Breast epithelium (tissue), 4 donors: ENCODE data around the gene PEMT. TPM values are rescaled to one million over a fixed set of nuclear protein-coding genes. Genes with fewer than 3 reads are reported as not detected.

ENCODE experiments used
- DNase-seq, 2 donors: peaks; one replicate each; pipeline ENCODE4 v3.0.0-alpha.2; 2019; ENCODE audit warnings: low spot score in 2 of 2
- H3K27ac ChIP-seq, 2 donors: fragments of 200-600 bp; sonication (generic) in 1 of 2; one replicate each; pipeline ENCODE4 v1.5.1; 2016 to 2019; ENCODE audit warnings: mild to moderate bottlenecking in 1 of 2
- H3K27me3 ChIP-seq, 2 donors: fragments of 200-600 bp; sonication (generic) in 1 of 2; one replicate each; pipeline versions ENCODE4 v1.5.1 to v1.6.0; 2017 to 2019; ENCODE audit warnings: control low read depth in 1 of 2, mild to moderate bottlenecking in 1 of 2
- H3K36me3 ChIP-seq: fragments of 200-600 bp; one replicate; pipeline ENCODE4 v1.5.1; 2019
- H3K4me1 ChIP-seq, 2 donors: fragments of 200-600 bp; sonication (generic); one replicate each; pipeline ENCODE4 v1.5.1; 2016 to 2019; ENCODE audit warnings: control low read depth in 1 of 2
- H3K4me3 ChIP-seq, 3 donors: fragments of 200-600 bp; sonication (generic); 1 replicate in 2 of 3; 2 replicates in 1 of 3; pipeline ENCODE4 v1.5.1; 2016 to 2019; ENCODE audit warnings: mild to moderate bottlenecking in 3 of 3, moderate library complexity in 2 of 3
- H3K9me3 ChIP-seq, 2 donors: fragments of 200-600 bp; sonication (generic) in 1 of 2; one replicate each; pipeline ENCODE4 v1.5.1; 2016 to 2019; ENCODE audit warnings: control low read depth in 1 of 2
- CTCF ChIP-seq, 3 donors: fragments of 450-650 bp; IDR thresholded peaks; one replicate each; pipeline ENCODE4 v1.5.1; 2016 to 2017; ENCODE audit warnings: antibody characterized with exemption in 3 of 3, mild to moderate bottlenecking in 3 of 3, moderate library complexity in 3 of 3
- POLR2A ChIP-seq: fragments of 450-650 bp; IDR thresholded peaks from one replicate; pipeline ENCODE4 v1.6.1; 2016; ENCODE audit warnings: antibody characterized with exemption, mild to moderate bottlenecking, moderate library complexity
- POLR2AphosphoS5 ChIP-seq, 3 donors: sonication (generic); formaldehyde crosslinking; IDR thresholded peaks; one replicate each; pipeline ENCODE4 v1.6.1; 2017; ENCODE audit warnings: antibody characterized with exemption in 3 of 3
- intact Hi-C: fragments of 100-400 bp; cut with DNase I; formaldehyde crosslinking; loops from one replicate; pipeline ENCODE4 v1.15.1; 2023; ENCODE audit warnings: low total_unique reads
- total RNA-seq, 3 donors: library from RNA; depleted of rRNA; stranded (reverse); fragments of >200 nt; gene quantifications; one replicate each; pipeline ENCODE4 v1.1.0, GENCODE V29; 2016

Gene PEMT
- total RNA-seq, 3 donors from 2014 or later = 37.3 to 151 (median 52.4) TPM

- peak overlapping the region in 1 of 2 donors; percentile 70 for H3K27ac ChIP-seq
- no peaks in the 10 kb centered on the region for H3K36me3 ChIP-seq
- no peak for DNase-seq
- H3K4me1 ChIP-seq = peaks cover 5 to 11% of the 10 kb centered on the region in 2 donors
- H3K27me3 ChIP-seq = no peaks in the 10 kb centered on the region
- no peak overlapping the region for H3K4me3 ChIP-seq
- H3K9me3 ChIP-seq = no peaks in the 10 kb centered on the region
- TF ChIP-seq POLR2A = no peak
- no peak for TF ChIP-seq POLR2AphosphoS5 (IDR thresholded peaks at IDR 0.05)
- no peak for TF ChIP-seq CTCF (IDR thresholded peaks at IDR 0.05)
- intact Hi-C loops = no loop called here
Observed at GRCh38 chr17:17565471-17566339, 25.8 kb downstream of the PEMT start.

DNA sequence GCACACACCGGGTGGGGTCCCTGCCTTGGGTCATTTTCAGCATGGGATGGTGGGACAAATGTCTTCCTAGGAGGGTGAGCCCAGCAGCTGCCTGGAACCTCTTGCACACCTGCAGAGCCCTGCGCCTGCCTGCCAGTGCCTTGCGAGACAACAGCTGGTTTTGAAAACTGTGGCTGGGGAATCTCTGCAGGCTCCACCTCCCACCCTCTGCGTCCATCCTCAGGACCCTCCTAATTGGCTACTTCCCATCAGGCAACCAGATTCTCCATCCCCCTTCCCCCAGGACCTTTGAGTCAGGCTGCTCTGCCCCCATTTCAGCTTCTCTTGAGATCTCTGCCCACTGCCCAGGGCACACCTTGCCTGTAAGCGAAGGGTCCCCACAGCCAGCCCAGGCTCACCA lies 26.6 kb downstream of the PEMT start:
- intact Hi-C loops = no loop called here
- no peaks in the 10 kb centered on the region for H3K9me3 ChIP-seq
- H3K36me3 ChIP-seq = no peaks in the 10 kb centered on the region
- H3K4me3 ChIP-seq = no peak overlapping the region
- TF ChIP-seq CTCF (IDR thresholded peaks at IDR 0.05) (no peak), POLR2AphosphoS5 (IDR thresholded peaks at IDR 0.05) (no peak), POLR2A (no peak)
- DNase-seq = no peak
- peaks cover 5 to 11% of the 10 kb centered on the region in 2 donors for H3K4me1 ChIP-seq
- peak overlapping the region in 1 of 2 donors; percentile 70 for H3K27ac ChIP-seq
- no peaks in the 10 kb centered on the region for H3K27me3 ChIP-seq

DNA sequence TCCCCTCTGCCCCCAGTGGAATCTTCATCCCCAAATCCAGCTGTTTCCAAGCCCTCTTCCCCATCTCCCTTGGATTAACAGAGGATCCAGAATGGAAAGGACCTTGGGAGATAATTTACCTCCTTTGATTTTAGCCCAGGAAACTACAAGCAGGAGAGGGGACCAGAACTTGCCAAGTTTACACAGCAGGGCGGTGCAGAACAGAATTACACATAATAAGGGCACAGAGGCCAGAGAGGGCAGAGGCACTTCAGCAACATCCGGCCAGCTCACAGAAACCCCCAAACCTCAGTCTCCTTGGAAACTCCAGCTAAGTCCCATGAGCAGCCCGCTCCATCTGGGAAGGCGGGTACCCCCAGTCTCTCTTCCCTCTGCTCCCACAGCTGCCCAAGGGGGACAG lies 27.2 kb downstream of the PEMT start:
- no peaks in the 10 kb centered on the region for H3K9me3 ChIP-seq
- intact Hi-C loops = no loop called here
- no peak for DNase-seq
- H3K4me1 ChIP-seq = peaks cover 5 to 11% of the 10 kb centered on the region in 2 donors
- H3K4me3 ChIP-seq = no peak overlapping the region
- TF ChIP-seq POLR2AphosphoS5 (IDR thresholded peaks at IDR 0.05) (no peak), POLR2A (no peak), CTCF (IDR thresholded peaks at IDR 0.05) (no peak)
- H3K27ac ChIP-seq = no peak overlapping the region
- no peaks in the 10 kb centered on the region for H3K36me3 ChIP-seq
- no peaks in the 10 kb centered on the region for H3K27me3 ChIP-seq

- Histone ChIP-seq H3K4me3 (no peak overlapping the region), H3K36me3 (no peaks in the 10 kb centered on the region), H3K4me1 (peaks cover 5 to 11% of the 10 kb centered on the region in 2 donors), H3K9me3 (no peaks in the 10 kb centered on the region), H3K27me3 (no peaks in the 10 kb centered on the region), H3K27ac (no peak overlapping the region)
- DNase-seq = no peak
- intact Hi-C loops = no loop called here
- no peak for TF ChIP-seq CTCF (IDR thresholded peaks at IDR 0.05)
- no peak for TF ChIP-seq POLR2A
- TF ChIP-seq POLR2AphosphoS5 (IDR thresholded peaks at IDR 0.05) = no peak
Observed at GRCh38 chr17:17563530-17563929, 28.0 kb downstream of the PEMT start.

DNA sequence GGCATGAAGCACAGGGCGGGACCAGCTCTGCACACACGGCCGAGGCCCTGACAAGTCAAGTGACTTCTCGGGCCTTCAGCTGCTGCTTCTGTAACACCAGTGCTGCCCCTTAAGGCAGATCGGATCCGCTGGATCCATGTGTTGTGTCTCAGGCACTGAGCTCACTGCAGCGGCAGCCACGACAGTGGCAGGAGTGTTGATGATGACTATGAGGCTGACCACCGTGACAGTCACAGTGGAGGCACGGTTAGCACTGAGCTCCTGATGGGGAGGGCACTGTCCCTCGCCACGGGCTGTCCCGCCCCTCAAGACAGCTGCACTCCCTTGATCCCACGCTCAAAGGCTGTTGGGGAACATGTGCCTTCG lies 29.4 kb downstream of the PEMT start:
- no peak for TF ChIP-seq POLR2AphosphoS5 (IDR thresholded peaks at IDR 0.05)
- no peak for TF ChIP-seq POLR2A
- no peak for TF ChIP-seq CTCF (IDR thresholded peaks at IDR 0.05)
- Histone ChIP-seq H3K9me3 (no peaks in the 10 kb centered on the region), H3K4me3 (no peak overlapping the region), H3K27ac (peak overlapping the region; percentile 73 to 88), H3K36me3 (no peaks in the 10 kb centered on the region), H3K27me3 (no peaks in the 10 kb centered on the region), H3K4me1 (peaks cover under 1 to 6% of the 10 kb centered on the region in 2 donors)
- intact Hi-C loops = no loop called here
- DNase-seq = no peak
